Liver (tissue), 9 donors: ENCODE data around the gene PDGFD. TPM values are rescaled to one million over a fixed set of nuclear protein-coding genes. Genes with fewer than 3 reads are reported as not detected.

Experiments used
- DNase-seq: peaks from one replicate; pipeline ENCODE4 v3.0.0-alpha.2; 2017; ENCODE audit warnings: low spot score
- H3K27ac ChIP-seq, 2 donors: one replicate each; pipeline ENCODE4 v1.7.0; 2013; ENCODE audit warnings: inconsistent platforms in 2 of 2, low read length in 2 of 2, control low read depth in 1 of 2, low read depth in 1 of 2, mild to moderate bottlenecking in 1 of 2
- H3K27me3 ChIP-seq, 4 donors: one replicate each; pipeline versions ENCODE4 v1.6.1 to v1.7.0; 2013; ENCODE audit warnings: low read length in 3 of 4, inconsistent platforms in 1 of 4, mild to moderate bottlenecking in 1 of 4, moderate library complexity in 1 of 4; ENCODE audit not compliant: control insufficient read depth in 4 of 4, insufficient read depth in 4 of 4
- H3K36me3 ChIP-seq, 4 donors: one replicate each; pipeline versions ENCODE4 v1.6.1 to v1.7.0; 2013; ENCODE audit warnings: low read length in 3 of 4, mild to moderate bottlenecking in 3 of 4, low read depth in 1 of 4, moderate library complexity in 1 of 4; ENCODE audit not compliant: control insufficient read depth in 4 of 4, insufficient read depth in 3 of 4
- H3K4me1 ChIP-seq, 4 donors: one replicate each; pipeline versions ENCODE4 v1.6.1 to v1.7.0; 2013; ENCODE audit warnings: low read length in 3 of 4, mild to moderate bottlenecking in 3 of 4, moderate library complexity in 1 of 4; ENCODE audit not compliant: control insufficient read depth in 4 of 4, insufficient read depth in 4 of 4
- H3K4me3 ChIP-seq, 3 donors: one replicate each; pipeline versions ENCODE4 v1.6.1 to v1.7.0; 2013; ENCODE audit warnings: low read length in 3 of 3, control low read depth in 1 of 3, low read depth in 1 of 3, mild to moderate bottlenecking in 1 of 3
- H3K9ac ChIP-seq, 2 donors: one replicate each; pipeline ENCODE4 v1.7.0; 2013; ENCODE audit warnings: low read length in 2 of 2, mild to moderate bottlenecking in 2 of 2, moderate library complexity in 2 of 2, control low read depth in 1 of 2, low read depth in 1 of 2
- H3K9me3 ChIP-seq, 4 donors: one replicate each; pipeline versions ENCODE4 v1.6.1 to v1.7.0; 2013; ENCODE audit warnings: low read length in 3 of 4; ENCODE audit not compliant: control insufficient read depth in 4 of 4
- CTCF ChIP-seq: fragments of 150-350 bp; IDR thresholded peaks from 2 replicates; pipeline ENCODE4 v1.5.1; 2017; ENCODE audit warnings: improper control_type of control experiment, low read depth, low read length; ENCODE audit not compliant: missing input control
- FOXA1 ChIP-seq: IDR thresholded peaks from 2 replicates; pipeline ENCODE4 v1.6.1; 2016; ENCODE audit warnings: antibody characterized with exemption
- FOXA2 ChIP-seq: IDR thresholded peaks from 2 replicates; pipeline ENCODE4 v1.6.1; 2016; ENCODE audit warnings: antibody characterized with exemption
- GABPA ChIP-seq, 2 donors: IDR thresholded peaks in 1 of 2; conservative IDR thresholded peaks in 1 of 2; 2 replicates each; pipeline ENCODE4 v1.6.1; 2016; ENCODE audit warnings: antibody characterized with exemption in 2 of 2, mild to moderate bottlenecking in 1 of 2, moderate library complexity in 1 of 2
- HNF4A ChIP-seq, 2 donors: conservative IDR thresholded peaks; 2 replicates each; pipeline ENCODE4 v1.6.1; 2016; ENCODE audit warnings: antibody characterized with exemption in 2 of 2, mild to moderate bottlenecking in 2 of 2
- JUND ChIP-seq, 2 donors: IDR thresholded peaks; 2 replicates each; pipeline ENCODE4 v1.6.1; 2016; ENCODE audit warnings: antibody characterized with exemption in 2 of 2
- RAD21 ChIP-seq, 2 donors: IDR thresholded peaks; 2 replicates each; pipeline ENCODE4 v1.6.1; 2016; ENCODE audit warnings: antibody characterized with exemption in 2 of 2, mild to moderate bottlenecking in 2 of 2
- RXRA ChIP-seq, 2 donors: IDR thresholded peaks; 2 replicates each; pipeline ENCODE4 v1.6.1; 2017 to 2018; ENCODE audit warnings: antibody characterized with exemption in 2 of 2, mild to moderate bottlenecking in 1 of 2
- SP1 ChIP-seq: IDR thresholded peaks from 2 replicates; pipeline ENCODE4 v1.6.1; 2018; ENCODE audit warnings: antibody characterized with exemption, mild to moderate bottlenecking
- TAF1 ChIP-seq: conservative IDR thresholded peaks from 2 replicates; pipeline ENCODE4 v1.6.1; 2016; ENCODE audit warnings: antibody characterized with exemption, mild to moderate bottlenecking
- ZBTB33 ChIP-seq: IDR thresholded peaks from 2 replicates; pipeline ENCODE4 v1.6.1; 2016; ENCODE audit warnings: antibody characterized with exemption
- WGBS: extraction: QIAGEN DNeasy Blood & Tissue Kit; methylation state at CpG from one replicate; pipeline ENCODE4 v1.1.7; 2013; 5-methylcytosine and 5-hydroxymethylcytosine counted together
- polyA plus RNA-seq, 2 donors: library from polyadenylated mRNA; stranded (reverse) in 1 of 2; unstranded in 1 of 2; fragments of 200-250 nt in 1 of 2; fragments of >200 nt in 1 of 2; fragmentation: Nextera tagmentation in 1 of 2; extraction: Ambion mirVana in 1 of 2; gene quantifications; one replicate each; pipeline versions ENCODE4 v1.2.1 to v1.2.3, GENCODE V29; 2013 to 2015
- total RNA-seq, 2 donors: library from RNA; depleted of rRNA; stranded (reverse); fragments of >200 nt; gene quantifications; one replicate each; pipeline ENCODE4 v1.2.3, GENCODE V29; 2014
- TF ChIP-seq, protein P1 (sequence below): IDR thresholded peaks from 2 replicates; pipeline ENCODE4 v1.6.1; 2016; ENCODE audit warnings: antibody characterized with exemption, mild to moderate bottlenecking
- TF ChIP-seq, protein P2 (sequence below): IDR thresholded peaks from 2 replicates; pipeline ENCODE4 v1.6.1; 2016; ENCODE audit warnings: antibody characterized with exemption
- donor health status: healthy.
- donor health status: healthy.
- donor health status: healthy.
- donor health status: healthy.
- donor health status: healthy.

The PDGFD gene
- total and polyA plus RNA-seq, 4 donors = 1.0 to 3.3 (median 2.1) TPM

- no peaks in the 10 kb centered on the region for H3K36me3 ChIP-seq
- H3K27me3 ChIP-seq = no peaks in the 10 kb centered on the region
- H3K9me3 ChIP-seq = peaks cover 0 to 2% (median 0%) of the 10 kb centered on the region in 4 donors
- no peak for TF ChIP-seq FOXA1
- no peak for TF ChIP-seq RXRA (IDR thresholded peaks at IDR 0.05)
- no peak for TF ChIP-seq GABPA (IDR thresholded peaks at IDR 0.05 in 1 of 2, conservative IDR thresholded peaks at IDR 0.05 in 1 of 2)
- TF ChIP-seq ZBTB33 = no peak
- TF ChIP-seq CTCF = no peak
- H3K4me1 ChIP-seq = no peaks in the 10 kb centered on the region
- no peak overlapping the region for H3K4me3 ChIP-seq
- WGBS = 59% methylated on average over 3 of the region's 3 CpGs
- no peak overlapping the region for H3K9ac ChIP-seq
- DNase-seq = no peak
- H3K27ac ChIP-seq = no peak overlapping the region
Observed at GRCh38 chr11:103894034-103894433, 269.9 kb downstream of the PDGFD start.

GRCh38 chr11:103893371-103893770 is 270.6 kb downstream of the PDGFD start:
- Histone ChIP-seq H3K36me3 (no peaks in the 10 kb centered on the region), H3K9me3 (peaks cover 0 to 2% (median under 1%) of the 10 kb centered on the region in 4 donors), H3K4me3 (no peak overlapping the region), H3K27ac (no peak overlapping the region), H3K4me1 (no peaks in the 10 kb centered on the region), H3K27me3 (no peaks in the 10 kb centered on the region), H3K9ac (no peak overlapping the region)
- WGBS = 83% methylated on average over 2 of the region's 2 CpGs
- no peak for TF ChIP-seq TAF1
- TF ChIP-seq ZBTB33 = no peak
- no peak for TF ChIP-seq SP1
- TF ChIP-seq RXRA (IDR thresholded peaks at IDR 0.05) = no peak
- TF ChIP-seq, protein P1, sequence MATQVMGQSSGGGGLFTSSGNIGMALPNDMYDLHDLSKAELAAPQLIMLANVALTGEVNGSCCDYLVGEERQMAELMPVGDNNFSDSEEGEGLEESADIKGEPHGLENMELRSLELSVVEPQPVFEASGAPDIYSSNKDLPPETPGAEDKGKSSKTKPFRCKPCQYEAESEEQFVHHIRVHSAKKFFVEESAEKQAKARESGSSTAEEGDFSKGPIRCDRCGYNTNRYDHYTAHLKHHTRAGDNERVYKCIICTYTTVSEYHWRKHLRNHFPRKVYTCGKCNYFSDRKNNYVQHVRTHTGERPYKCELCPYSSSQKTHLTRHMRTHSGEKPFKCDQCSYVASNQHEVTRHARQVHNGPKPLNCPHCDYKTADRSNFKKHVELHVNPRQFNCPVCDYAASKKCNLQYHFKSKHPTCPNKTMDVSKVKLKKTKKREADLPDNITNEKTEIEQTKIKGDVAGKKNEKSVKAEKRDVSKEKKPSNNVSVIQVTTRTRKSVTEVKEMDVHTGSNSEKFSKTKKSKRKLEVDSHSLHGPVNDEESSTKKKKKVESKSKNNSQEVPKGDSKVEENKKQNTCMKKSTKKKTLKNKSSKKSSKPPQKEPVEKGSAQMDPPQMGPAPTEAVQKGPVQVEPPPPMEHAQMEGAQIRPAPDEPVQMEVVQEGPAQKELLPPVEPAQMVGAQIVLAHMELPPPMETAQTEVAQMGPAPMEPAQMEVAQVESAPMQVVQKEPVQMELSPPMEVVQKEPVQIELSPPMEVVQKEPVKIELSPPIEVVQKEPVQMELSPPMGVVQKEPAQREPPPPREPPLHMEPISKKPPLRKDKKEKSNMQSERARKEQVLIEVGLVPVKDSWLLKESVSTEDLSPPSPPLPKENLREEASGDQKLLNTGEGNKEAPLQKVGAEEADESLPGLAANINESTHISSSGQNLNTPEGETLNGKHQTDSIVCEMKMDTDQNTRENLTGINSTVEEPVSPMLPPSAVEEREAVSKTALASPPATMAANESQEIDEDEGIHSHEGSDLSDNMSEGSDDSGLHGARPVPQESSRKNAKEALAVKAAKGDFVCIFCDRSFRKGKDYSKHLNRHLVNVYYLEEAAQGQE = no peak
- TF ChIP-seq JUND (IDR thresholded peaks at IDR 0.05) = no peak
- TF ChIP-seq FOXA2 = no peak
- no peak for TF ChIP-seq HNF4A (conservative IDR thresholded peaks at IDR 0.05)
- TF ChIP-seq, protein P2, sequence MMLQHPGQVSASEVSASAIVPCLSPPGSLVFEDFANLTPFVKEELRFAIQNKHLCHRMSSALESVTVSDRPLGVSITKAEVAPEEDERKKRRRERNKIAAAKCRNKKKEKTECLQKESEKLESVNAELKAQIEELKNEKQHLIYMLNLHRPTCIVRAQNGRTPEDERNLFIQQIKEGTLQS = no peak
- no peak for TF ChIP-seq GABPA (IDR thresholded peaks at IDR 0.05 in 1 of 2, conservative IDR thresholded peaks at IDR 0.05 in 1 of 2)
- no peak for TF ChIP-seq RAD21 (IDR thresholded peaks at IDR 0.05)
- no peak for DNase-seq
